Testis (tissue), 3 donors: ENCODE measurements around the gene TDRD10. TPM values are rescaled to one million over a fixed set of nuclear protein-coding genes. Genes with fewer than 3 reads are reported as not detected.
A peak's percentile ranks its signal among the peaks of the same experiment; 100 is the strongest.

Source experiments
- DNase-seq: peaks from one replicate; pipeline ENCODE4 v3.0.0-alpha.2; 2019
- H3K27ac ChIP-seq, 2 donors: fragments of 200-600 bp; sonication (generic); one replicate each; pipeline ENCODE4 v1.5.1; 2019
- H3K27me3 ChIP-seq: fragments of 200-600 bp; sonication (generic); one replicate; pipeline ENCODE4 v1.5.1; 2019
- H3K36me3 ChIP-seq: fragments of 200-600 bp; sonication (generic); one replicate; pipeline ENCODE4 v1.5.1; 2017; ENCODE audit warnings: low read depth; ENCODE audit errors: missing control alignments
- H3K4me1 ChIP-seq: fragments of 200-600 bp; sonication (generic); one replicate; pipeline ENCODE4 v1.5.1; 2019
- H3K4me3 ChIP-seq, 2 donors: fragments of 200-600 bp; sonication (generic); one replicate each; pipeline ENCODE4 v1.5.1; 2017 to 2019
- H3K9me3 ChIP-seq: fragments of 200-600 bp; sonication (generic); one replicate; pipeline ENCODE4 v1.5.1; 2017
- POLR2A ChIP-seq: fragments of 450-650 bp; IDR thresholded peaks from one replicate; pipeline ENCODE4 v1.6.1; 2017; ENCODE audit warnings: antibody characterized with exemption, mild to moderate bottlenecking, moderate library complexity
- WGBS, 2 donors: methylation state at CpG; one replicate each; pipeline ENCODE4 v1.1.5; 2018; 5-methylcytosine and 5-hydroxymethylcytosine counted together
- intact Hi-C: fragments of 100-400 bp; cut with DNase I; formaldehyde crosslinking; loops from one replicate; pipeline ENCODE4 v1.15.1; 2023; ENCODE audit warnings: low total_unique reads
- polyA plus RNA-seq: library from polyadenylated mRNA; stranded (reverse); fragments of 350-450 nt; fragmentation: Illumina TruSeq; extraction: RNeasy Lipid Tissue Mini Kit (QIAGEN cat#74804); gene quantifications from one replicate; pipeline ENCODE4 v1.2.3, GENCODE V29; 2014; ENCODE audit warnings: low read depth, low replicate concordance; ENCODE audit not compliant: insufficient read depth
- total RNA-seq, 2 donors: library from RNA; depleted of rRNA; stranded (reverse); fragments of >200 nt; gene quantifications; one replicate each; pipeline ENCODE4 v1.2.3, GENCODE V29; 2016
- TF ChIP-seq, protein P1 (sequence below), 3 experiments: fragments of 450-650 bp in 2 of 3; fragments of 200-600 bp in 1 of 3; sonication (generic) in 1 of 3; IDR thresholded peaks; one replicate each; pipeline ENCODE4 v1.5.1; 2016 to 2019; ENCODE audit warnings: antibody characterized with exemption in 3 of 3, mild to moderate bottlenecking in 2 of 3, moderate library complexity in 1 of 3

TDRD10 gene
- total and polyA plus RNA-seq, 3 donors from 2014 or later, result 50.9 to 123 (median 60.3) TPM

DNA sequence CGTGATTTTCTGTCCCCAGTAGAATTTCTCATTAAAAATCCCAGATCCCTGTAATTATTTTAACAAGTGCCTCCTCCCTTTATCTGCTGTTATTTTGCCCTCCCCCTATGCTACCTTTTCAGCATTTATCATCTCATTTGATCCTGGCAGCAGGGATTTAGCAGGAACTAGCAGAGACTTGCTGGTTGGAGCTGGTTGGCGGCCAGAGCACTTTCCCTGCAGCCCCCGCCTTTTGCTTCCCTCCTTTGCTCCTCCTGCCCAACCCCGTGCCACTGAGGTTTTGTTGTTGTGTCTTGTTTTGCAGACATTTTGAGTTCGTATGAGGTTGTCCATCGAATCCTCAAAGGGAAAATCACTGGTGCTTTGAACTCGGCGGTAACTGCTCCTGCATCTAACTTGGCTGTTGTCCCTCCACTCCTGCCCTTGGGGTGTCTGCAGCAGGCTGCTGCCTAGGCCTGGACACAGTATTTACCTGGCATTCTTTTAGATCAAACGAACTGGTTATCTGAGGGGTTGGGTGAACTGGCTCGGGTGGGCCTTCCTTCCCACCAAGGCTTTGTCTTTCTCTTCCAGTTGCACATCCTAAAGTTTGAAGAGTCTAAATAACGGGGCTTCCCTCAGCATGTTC, 45.2 kb downstream of the TDRD10 start:
- Histone ChIP-seq H3K4me3 (no peak overlapping the region), H3K4me1 (peaks cover 10% of the 10 kb centered on the region), H3K27ac (no peak overlapping the region), H3K27me3 (no peaks in the 10 kb centered on the region), H3K9me3 (no peaks in the 10 kb centered on the region), H3K36me3 (no peaks in the 10 kb centered on the region)
- 67 to 74% methylated on average over 11 of the region's 11 CpGs for WGBS, 2 donors
- intact Hi-C loops, result loop anchor here (10.0 kb wide), 1 partner anchor 62 kb away; no protein-coding TSS in a partner anchor
- no peak for DNase-seq
- no peak for TF ChIP-seq POLR2A
- TF ChIP-seq, protein P1, sequence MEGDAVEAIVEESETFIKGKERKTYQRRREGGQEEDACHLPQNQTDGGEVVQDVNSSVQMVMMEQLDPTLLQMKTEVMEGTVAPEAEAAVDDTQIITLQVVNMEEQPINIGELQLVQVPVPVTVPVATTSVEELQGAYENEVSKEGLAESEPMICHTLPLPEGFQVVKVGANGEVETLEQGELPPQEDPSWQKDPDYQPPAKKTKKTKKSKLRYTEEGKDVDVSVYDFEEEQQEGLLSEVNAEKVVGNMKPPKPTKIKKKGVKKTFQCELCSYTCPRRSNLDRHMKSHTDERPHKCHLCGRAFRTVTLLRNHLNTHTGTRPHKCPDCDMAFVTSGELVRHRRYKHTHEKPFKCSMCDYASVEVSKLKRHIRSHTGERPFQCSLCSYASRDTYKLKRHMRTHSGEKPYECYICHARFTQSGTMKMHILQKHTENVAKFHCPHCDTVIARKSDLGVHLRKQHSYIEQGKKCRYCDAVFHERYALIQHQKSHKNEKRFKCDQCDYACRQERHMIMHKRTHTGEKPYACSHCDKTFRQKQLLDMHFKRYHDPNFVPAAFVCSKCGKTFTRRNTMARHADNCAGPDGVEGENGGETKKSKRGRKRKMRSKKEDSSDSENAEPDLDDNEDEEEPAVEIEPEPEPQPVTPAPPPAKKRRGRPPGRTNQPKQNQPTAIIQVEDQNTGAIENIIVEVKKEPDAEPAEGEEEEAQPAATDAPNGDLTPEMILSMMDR (IDR thresholded peaks at IDR 0.05), result no peak

DNA sequence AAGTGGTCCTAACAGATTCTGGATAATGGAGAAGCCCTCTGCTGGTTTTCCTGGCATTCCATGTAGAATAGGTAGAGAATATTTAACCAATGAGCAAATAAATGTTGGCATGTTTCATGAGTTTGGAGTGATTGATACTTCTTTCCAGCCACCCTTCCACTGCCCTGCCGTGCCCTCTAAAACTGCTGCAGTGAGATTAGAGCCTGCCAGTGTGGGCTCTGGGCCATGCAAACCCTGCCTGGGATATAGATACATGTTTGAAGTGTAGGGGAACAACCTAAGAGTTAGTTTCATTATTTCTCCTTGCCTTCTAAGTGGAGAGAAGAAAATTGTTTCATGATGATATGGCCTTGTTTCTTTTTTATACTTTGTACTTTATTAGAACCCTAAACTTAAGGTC, 46.0 kb downstream of the TDRD10 start:
- 53 to 54% methylated on average over 1 of the region's 1 CpG for WGBS, 2 donors
- peak overlapping the region in 1 of 2 donors; percentile 45 for H3K27ac ChIP-seq
- H3K9me3 ChIP-seq, result no peaks in the 10 kb centered on the region
- H3K4me3 ChIP-seq, result no peak overlapping the region
- H3K4me1 ChIP-seq, result peaks cover 10% of the 10 kb centered on the region
- no peaks in the 10 kb centered on the region for H3K36me3 ChIP-seq
- intact Hi-C loops, result loop anchor here (10.0 kb wide), 1 partner anchor 63 kb away; no protein-coding TSS in a partner anchor
- TF ChIP-seq, protein P1 (IDR thresholded peaks at IDR 0.05), result no peak
- TF ChIP-seq POLR2A, result no peak
- H3K27me3 ChIP-seq, result no peaks in the 10 kb centered on the region
- peak; percentile 68 for DNase-seq

GRCh38 chr1:154549202-154549770, 47.3 kb downstream of the TDRD10 start:
- intact Hi-C loops, result loop anchor here (10.0 kb wide), 1 partner anchor 64 kb away; no protein-coding TSS in a partner anchor
- WGBS, 2 donors, result 76 to 78% methylated on average over 3 of the region's 3 CpGs

GRCh38 chr1:154550070-154550469, 48.1 kb downstream of the TDRD10 start:
- no peak for DNase-seq
- TF ChIP-seq, protein P1 (IDR thresholded peaks at IDR 0.05), result no peak
- no peak for TF ChIP-seq POLR2A
- Histone ChIP-seq H3K27ac (no peak overlapping the region), H3K27me3 (no peaks in the 10 kb centered on the region), H3K4me1 (peaks cover 10% of the 10 kb centered on the region), H3K36me3 (no peaks in the 10 kb centered on the region), H3K9me3 (no peaks in the 10 kb centered on the region), H3K4me3 (no peak overlapping the region)
- WGBS, 2 donors, result 42 to 49% methylated on average over 5 of the region's 5 CpGs
- intact Hi-C loops, result no loop called here

More at GRCh38 chr1:154549202-154549770, 47.3 kb downstream of the TDRD10 start:
- H3K27me3 ChIP-seq, result no peaks in the 10 kb centered on the region
- peaks cover 10% of the 10 kb centered on the region for H3K4me1 ChIP-seq
- H3K9me3 ChIP-seq, result no peaks in the 10 kb centered on the region
- TF ChIP-seq POLR2A, result no peak
- TF ChIP-seq, protein P1 (IDR thresholded peaks at IDR 0.05), result no peak
- H3K4me3 ChIP-seq, result no peak overlapping the region
- H3K27ac ChIP-seq, result no peak overlapping the region
- H3K36me3 ChIP-seq, result no peaks in the 10 kb centered on the region
- no peak for DNase-seq
